Measurements from ENCODE around the gene ANO9. TPM values are rescaled to one million over a fixed set of nuclear protein-coding genes. Genes with fewer than 3 reads are reported as not detected.
A peak's percentile ranks its signal among the peaks of the same experiment; 100 is the strongest.

ANO9 gene
- total RNA-seq, 2 donors from 2014 or later: 15.6 to 26.4 TPM

- no peak overlapping the region for H3K4me3 ChIP-seq
- WGBS, 2 donors: 51 to 67% methylated on average over 10 to 20 of the region's 20 CpGs
- H3K4me1 ChIP-seq: peaks cover 36% of the 10 kb centered on the region
- ATAC-seq (no peak), DNase-seq (no peak)
- TF ChIP-seq POLR2A (IDR thresholded peaks at IDR 0.05) (no peak), CTCF (IDR thresholded peaks at IDR 0.05) (no peak)
- H3K9me3 ChIP-seq: no peaks in the 10 kb centered on the region
- no peaks in the 10 kb centered on the region for H3K36me3 ChIP-seq (replicated peaks in 1 of 2; ENCODE audit: insufficient read depth in 1 of 2, low read depth in 2 of 2)
- H3K27ac ChIP-seq: no peak overlapping the region
- no peaks in the 10 kb centered on the region for H3K27me3 ChIP-seq
- intact Hi-C loops (cut with DNase I): no loop called here
These were observed 4.2 kb upstream of the ANO9 start for GRCh38 chr11:445765-446588.

GRCh38 chr11:444396-445144 lies 2.8 kb upstream of the ANO9 start:
- Histone ChIP-seq H3K9me3 (no peaks in the 10 kb centered on the region), H3K4me1 (peaks cover 39% of the 10 kb centered on the region), H3K27ac (peak overlapping the region in 2 of 4 donors; percentile 24 to 48), H3K27me3 (no peaks in the 10 kb centered on the region), H3K36me3 (replicated peaks in 1 of 2; ENCODE audit: insufficient read depth in 1 of 2, low read depth in 2 of 2) (no peaks in the 10 kb centered on the region), H3K4me3 (no peak overlapping the region)
- TF ChIP-seq CTCF (IDR thresholded peaks at IDR 0.05) (no peak), POLR2A (IDR thresholded peaks at IDR 0.05) (peak in 1 of 3 donors; percentile 14)
- no peak for ATAC-seq
- 28% methylated on average over 9 to 12 of the region's 12 CpGs for WGBS, 2 donors
- DNase-seq: peak in 2 of 4 donors; percentile 31 to 32
- intact Hi-C loops (cut with DNase I): no loop called here

- Histone ChIP-seq H3K4me1 (peaks cover 30% of the 10 kb centered on the region), H3K36me3 (replicated peaks in 1 of 2; ENCODE audit: insufficient read depth in 1 of 2, low read depth in 2 of 2) (no peaks in the 10 kb centered on the region), H3K27ac (peak overlapping the region in 1 of 4 donors; percentile 48), H3K4me3 (no peak overlapping the region), H3K9me3 (no peaks in the 10 kb centered on the region), H3K27me3 (no peaks in the 10 kb centered on the region)
- 72 to 79% methylated on average over 16 of the region's 16 CpGs for WGBS, 2 donors
- ATAC-seq: no peak
- TF ChIP-seq CTCF (IDR thresholded peaks at IDR 0.05) (no peak), POLR2A (IDR thresholded peaks at IDR 0.05) (no peak)
- no peak for DNase-seq
- intact Hi-C loops (cut with DNase I): no loop called here
These were observed 1.9 kb upstream of the ANO9 start for GRCh38 chr11:443542-444199.

GRCh38 chr11:442611-443081 lies 835 bp upstream of the ANO9 start:
- TF ChIP-seq POLR2A (IDR thresholded peaks at IDR 0.05): no peak
- no peak for TF ChIP-seq CTCF (IDR thresholded peaks at IDR 0.05)
- ATAC-seq (no peak), DNase-seq (no peak)
- Histone ChIP-seq H3K4me1 (peaks cover 22% of the 10 kb centered on the region), H3K4me3 (no peak overlapping the region), H3K27me3 (no peaks in the 10 kb centered on the region), H3K27ac (no peak overlapping the region), H3K9me3 (no peaks in the 10 kb centered on the region), H3K36me3 (replicated peaks in 1 of 2; ENCODE audit: insufficient read depth in 1 of 2, low read depth in 2 of 2) (no peaks in the 10 kb centered on the region)
- WGBS, 2 donors: 52% methylated on average over 16 of the region's 16 CpGs; no CpG with 5 or more reads in 1 of the 2 donors
- intact Hi-C loops (cut with DNase I): no loop called here
